Activated CD4-positive, CD25-positive, alpha-beta regulatory T cell treated with anti-CD3 and anti-CD28 coated beads, Interleukin-2, amount 50 U/mL, for 24 hours (primary cell): ENCODE data around the gene FHIT.
"Not testable (repeated sequence)": the region's sequence is repeated elsewhere in the genome, so short reads cannot be mapped to it uniquely, and the experiment has no call there.

Experiments
- ATAC-seq, 2 donors: fragments of 150-1000 bp; cut with Tn5 transposase; one replicate each; pipeline ENCODE4 v1.10.0; 2021; ENCODE audit warnings: mild to moderate bottlenecking in 1 of 2, moderate library complexity in 1 of 2

Gene FHIT

DNA sequence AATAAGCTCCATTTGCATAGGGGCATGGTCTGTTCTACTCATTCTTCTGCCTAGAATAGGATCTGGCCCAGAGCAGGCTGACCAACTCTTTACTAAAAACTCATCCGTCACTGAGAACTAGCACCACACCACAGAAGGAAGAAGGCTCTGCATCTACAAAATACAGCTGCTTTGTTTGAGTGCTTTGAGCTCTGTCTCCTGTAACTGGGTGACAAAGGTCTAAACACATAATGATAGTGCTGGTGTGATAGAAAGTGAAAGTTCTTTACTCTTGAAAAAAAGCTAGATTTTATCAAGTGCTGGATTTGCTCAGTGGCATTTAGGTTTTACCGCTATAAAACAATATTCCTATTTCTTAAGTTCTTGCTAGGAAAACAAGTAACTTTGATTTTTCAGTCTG, 140.7 kb downstream of the FHIT start:
- no peak for ATAC-seq

DNA sequence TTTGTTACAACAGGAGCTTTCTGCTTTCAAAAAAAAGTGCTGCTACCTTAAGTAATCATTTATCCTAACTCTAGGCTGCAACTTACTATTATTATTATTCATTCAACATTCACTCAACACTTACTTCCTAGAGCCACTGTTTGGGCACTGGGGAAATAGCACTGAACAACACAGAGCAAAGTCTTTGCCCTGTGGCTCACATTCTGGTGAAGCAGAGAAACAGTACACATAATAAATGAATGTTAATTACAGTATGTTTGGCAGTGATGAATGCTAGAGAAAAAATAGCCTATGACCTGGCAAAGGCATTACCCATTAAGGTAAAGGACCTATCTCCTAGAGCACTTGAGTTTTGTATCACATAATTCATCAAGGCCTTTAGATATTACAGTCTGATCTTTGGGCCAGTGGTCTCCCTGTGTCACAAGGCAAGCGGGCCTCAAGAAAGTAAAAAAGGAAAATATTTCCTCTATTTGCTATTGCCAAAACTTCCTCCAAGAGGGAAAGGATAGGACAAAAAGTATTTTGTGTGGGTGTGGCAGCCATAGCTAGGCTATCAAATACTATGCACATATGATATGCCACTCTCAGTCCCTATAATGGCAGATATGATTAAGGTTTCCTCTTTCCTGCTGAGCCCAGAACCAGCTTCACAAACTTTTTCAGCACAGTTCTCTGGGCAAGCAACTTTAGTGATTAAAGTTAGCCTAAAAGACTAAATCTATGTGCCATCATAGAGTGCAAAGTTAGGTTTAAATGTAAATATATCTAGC, 142.8 kb downstream of the FHIT start:
- no peak for ATAC-seq

DNA sequence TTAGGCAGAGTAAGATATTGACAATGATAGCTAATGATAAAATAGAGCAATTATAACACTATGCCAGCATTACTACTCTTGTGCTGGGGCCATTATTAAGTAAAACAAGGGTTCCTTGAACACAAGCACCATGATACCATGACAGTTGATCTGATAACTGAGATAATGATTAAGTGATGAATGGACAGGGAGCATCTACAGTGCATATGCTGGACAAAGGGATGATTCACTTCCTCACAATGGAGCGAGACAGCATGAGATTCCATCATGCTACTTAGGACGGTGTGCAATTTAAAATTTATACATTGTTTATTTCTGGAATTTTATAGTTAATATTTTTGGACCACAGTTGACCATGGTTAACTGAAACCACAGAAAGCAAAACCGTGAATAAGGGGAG, 156.6 kb downstream of the FHIT start:
- no peak for ATAC-seq

DNA sequence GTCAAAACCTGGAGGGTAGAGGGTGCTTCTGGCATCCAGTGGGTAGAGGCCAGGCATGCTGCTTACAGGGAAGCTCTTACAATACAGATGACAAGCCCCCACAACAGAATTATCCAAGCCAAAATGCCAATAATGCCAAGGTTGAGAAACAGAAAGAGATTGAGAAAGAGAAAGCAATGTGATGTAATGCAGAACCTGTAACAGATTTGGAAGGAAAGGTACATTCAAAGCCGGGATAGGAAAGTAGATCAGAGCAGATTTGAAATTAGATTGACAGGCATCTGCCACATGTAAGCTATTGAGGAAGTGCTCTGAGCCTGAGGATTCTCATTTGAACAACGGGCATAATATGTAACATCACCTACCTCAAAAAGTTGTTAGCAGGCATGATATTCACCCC, 157.9 kb downstream of the FHIT start:
- ATAC-seq: no peak

DNA sequence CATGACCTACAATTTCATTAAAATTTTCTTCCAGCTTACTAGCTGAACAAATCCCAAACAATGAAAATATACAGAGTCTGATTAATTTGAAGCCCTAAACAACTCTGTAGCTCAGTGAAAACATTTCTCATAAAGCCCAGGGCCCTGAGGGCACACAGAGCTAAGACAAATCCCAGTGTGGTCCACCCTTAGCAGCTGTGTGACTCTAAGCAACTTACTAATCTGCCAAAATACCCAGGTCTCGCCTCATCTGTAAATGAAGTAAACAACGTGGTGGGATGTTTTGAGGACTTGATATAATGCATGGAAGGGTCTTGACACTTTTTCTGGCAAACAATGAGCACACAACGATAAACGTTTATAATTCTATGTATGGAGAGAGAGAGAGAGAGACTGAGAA, 158.4 kb downstream of the FHIT start:
- ATAC-seq: no peak

DNA sequence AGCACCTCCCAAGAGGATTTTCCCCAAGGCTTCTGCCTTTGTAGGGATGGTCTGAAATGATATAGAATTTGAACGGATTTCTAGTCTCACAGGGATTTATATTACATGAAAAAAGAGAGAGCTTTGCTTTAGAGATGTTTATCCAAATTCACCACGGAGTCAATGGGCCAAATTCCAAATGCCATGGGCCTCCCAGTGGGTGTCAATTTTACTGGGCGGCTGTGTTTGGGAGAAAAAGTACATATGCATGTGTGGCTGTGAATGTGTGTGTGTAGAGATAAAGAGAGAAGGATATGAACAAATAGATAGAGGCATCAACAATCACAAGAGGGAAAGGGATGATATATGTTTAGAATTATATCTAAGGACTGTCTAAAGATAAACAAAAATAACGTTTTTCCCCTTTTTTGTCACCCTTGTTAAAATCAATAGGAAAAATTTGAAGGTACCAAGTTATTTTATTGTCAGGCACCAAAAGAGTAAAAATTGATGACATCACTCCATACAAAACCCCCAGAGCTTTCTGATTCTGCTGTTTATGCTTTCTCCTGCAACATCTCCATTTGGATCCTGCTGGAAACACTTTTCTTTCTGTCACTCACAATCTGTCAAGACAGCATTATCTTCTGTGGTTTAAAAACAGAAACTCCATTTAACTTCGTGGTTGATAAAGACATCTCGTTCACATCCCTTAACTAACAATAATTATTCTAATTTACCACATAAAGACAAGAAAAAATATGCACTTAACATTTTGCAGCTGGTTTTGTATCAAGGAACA, 160.7 kb downstream of the FHIT start:
- no peak for ATAC-seq

DNA sequence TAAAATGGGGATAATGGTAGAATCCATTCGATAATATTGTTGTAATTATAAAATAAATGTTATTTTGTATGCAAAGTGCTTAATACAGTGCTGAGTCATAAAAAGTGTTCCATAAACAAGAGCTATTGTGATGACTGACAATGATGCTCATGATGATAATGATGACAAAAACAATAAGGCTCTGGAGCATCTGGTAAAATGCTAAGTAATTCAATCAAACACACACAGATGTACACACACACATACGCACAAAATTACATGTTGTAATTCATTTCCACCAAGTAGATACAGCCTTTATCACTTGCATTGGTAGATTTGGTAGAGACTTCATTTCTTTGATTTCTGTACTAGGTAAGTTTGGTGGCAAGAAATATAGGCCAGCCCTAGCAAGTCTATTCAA, 163.8 kb downstream of the FHIT start:
- ATAC-seq: no peak

DNA sequence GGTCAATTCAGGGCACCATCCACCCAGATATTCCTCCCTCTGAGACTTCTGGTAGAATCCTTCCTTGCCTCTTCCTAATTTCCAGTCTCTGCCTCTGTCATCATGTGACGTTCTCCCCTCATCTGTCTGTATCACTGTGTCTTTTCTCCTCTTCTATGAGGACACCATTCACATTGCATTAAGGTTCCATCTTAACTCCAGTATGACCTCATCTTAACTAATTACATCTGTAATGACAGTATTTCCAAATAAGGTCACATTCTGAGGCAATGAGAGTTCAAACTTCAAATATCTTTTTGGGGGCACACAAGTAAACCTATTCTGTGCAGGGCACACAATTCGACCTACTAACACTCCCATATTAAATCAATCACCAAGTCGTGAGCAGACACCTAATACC, 169.7 kb downstream of the FHIT start:
- no peak for ATAC-seq

DNA sequence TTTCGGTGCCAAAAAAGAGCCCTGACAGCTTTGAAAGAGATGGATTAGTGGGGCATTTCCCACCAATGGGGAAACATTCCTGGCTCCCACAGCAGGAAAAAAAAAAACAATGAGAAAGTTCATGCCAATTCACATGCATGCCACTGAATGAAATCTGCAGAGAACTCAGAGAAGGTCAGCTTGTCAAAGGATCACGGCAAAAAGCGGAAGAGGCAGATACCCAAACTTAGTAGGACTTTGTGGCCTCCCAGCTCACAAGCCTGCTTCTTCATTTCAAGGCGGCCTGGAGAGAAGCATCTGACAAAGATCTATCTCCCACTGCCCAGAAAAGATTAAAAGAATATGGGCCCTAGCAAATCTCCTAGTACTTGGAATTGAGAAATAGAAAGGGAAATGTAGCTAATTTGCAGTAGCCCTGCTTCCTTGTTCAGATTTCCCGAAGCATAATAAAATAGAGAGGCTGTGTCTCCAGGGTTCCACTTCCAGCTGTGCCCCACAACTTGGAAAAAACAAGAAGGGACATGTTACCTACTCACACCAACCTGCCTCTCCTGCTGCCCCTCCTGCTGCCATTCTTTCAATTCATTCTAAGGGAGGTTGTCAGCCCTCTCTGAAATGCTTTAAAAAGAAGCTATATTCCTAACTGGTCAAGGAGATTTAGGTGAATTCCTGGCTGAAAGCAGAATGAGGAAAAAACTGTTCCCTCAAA, 170.4 kb downstream of the FHIT start:
- ATAC-seq: no peak

DNA sequence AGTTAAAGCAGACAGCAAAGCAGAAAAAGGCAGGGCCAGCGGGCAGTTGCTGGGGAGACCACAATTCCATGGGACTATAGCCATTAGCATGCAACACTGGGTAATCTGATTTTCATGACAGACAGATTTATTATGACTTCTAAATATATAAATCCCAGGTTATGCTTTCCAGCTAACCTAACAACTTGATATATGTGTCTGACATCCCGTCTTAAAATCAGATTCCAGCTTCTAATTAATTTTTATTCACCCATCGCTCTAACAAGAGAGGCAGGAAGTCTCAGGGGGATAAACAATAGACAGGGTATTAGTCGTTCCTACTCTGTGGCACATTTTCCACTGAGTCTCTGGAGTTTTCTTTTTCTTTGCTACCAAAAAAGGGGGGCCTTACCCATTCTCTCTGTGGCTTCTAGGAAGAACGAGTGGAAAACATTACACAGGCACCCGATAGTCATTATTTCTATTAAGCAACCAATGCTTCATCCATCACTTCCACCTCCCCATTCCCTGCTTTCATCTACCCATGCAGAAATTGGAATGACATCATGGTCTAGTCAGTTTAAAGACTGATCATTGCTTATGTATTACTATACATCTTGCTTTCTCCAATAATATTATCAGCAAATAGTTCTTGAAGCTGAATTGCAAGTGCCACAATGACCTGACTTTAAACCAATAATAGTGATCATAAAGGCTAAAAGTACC, 173.1 kb downstream of the FHIT start:
- no peak for ATAC-seq

DNA sequence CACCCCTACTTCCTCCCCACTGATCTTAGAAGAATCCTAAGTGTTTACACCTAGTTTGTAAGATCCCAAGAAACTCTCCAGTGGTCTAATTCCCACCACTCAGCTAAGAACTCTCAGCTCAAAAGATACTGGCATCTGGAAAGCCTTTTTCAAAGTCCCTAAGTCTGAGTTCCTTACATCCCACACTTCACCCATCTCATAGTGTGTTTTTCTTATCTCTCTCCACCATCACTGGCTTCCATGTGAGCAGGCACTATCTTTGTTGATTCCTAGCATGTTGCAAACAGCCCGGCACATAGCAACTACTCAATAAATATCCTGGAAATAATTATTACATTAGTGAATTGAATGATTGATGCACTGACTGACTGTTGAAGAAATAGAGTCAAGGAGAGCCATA, 173.7 kb downstream of the FHIT start:
- ATAC-seq: no peak

DNA sequence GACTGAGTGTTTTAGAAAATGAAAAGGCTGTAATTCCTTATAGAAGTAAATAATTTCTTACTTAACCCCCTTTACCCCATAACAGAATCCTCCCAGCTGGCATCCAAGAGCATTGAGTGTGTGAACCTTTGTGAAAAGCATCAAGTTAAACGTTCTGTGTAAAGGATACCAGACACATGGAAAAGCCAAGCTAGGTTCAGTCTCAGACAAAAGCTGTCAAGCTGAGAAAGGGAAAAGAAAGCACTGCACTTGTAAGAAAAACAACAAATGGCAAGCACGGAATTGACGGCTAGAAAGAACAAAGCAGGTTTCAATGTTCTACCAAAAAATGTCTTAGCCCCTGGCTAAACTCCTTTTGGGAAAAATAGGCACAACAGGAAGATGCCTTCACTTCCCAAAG, 176.5 kb downstream of the FHIT start:
- no peak for ATAC-seq

DNA sequence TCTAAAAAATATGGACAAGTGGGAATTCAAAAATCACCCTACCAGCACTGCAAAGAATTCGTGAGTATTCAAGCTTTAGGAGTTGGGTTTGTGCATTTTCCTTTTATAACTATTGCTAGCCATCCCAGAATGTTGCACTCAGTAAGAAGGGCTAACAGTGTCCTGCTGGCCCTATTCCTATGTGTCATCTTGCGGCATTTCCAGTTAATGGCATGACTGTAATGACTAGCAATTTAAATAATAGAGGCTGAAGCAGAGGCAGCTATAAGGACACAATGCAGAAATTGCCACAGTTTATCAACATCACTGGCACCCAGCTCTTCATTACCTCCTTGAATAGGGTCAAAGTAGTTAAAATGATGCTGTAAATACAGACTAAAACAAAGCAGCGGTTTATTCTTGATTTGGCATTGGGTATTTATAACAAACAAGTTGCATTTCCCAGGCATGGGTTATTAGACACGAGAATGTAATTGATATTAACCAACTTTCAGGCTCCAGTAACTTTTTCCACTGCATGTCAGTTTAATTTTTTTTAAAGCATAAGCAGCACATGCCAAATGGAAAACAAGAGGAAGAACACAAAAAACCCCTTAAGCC, 177.6 kb downstream of the FHIT start:
- ATAC-seq: no peak

DNA sequence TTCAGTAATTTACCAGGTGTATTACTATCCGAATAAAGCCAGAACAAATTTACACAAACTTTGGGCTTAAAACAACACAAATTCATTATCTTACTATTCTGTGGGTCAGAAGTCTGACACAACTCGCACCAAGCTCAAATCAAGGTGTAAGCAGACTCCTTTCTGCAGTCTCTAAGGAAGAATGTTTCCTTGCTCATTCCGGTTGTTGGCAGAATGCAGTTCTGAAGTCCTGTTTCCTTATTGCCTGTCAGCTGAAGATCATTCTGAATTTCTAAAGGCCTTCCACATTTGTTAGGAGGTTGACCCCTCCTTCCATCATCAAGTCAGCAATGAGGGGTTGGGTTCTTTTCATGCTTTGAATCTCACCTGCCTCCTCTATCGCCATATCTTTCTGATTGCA, 183.2 kb downstream of the FHIT start:
- no peak for ATAC-seq

DNA sequence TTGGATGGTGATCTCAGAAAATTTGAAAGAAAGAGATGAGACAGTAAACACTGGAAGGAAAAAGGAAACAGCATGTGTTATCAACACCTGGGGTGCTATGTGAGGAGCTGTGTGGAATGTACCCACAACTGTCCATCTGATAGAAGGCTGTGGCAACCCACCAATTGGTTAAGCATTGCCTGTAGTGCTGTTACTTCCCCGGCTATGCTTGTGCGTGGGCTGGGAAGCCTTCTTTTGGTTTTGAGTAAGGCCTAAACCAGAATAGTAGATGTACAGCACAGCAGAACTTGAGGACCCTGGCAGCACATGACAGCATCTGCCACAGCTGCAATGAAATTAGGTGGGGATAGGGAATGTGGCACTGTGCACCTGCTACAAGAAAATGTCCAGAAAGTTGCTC, 184.5 kb downstream of the FHIT start:
- no peak for ATAC-seq

DNA sequence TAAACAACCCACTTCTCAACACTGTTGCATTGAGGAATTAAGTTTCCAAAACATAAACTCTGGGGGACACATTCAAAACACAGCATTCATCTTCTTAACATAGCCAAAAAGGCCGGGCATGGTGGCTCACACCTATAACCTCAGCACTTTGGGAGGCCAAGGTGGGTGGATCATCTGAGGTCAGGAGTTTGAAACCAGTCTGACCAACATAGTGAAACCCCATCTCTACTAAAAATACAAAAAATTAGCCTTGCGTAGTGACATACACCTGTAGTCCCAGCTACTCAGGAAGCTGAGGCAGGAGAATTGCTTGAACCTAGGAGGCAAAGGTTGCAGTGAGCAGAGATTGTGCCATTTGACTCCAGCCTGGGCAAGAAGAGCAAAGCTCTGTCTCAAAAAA, 185.0 kb downstream of the FHIT start:
- not testable (repeated sequence) for ATAC-seq

DNA sequence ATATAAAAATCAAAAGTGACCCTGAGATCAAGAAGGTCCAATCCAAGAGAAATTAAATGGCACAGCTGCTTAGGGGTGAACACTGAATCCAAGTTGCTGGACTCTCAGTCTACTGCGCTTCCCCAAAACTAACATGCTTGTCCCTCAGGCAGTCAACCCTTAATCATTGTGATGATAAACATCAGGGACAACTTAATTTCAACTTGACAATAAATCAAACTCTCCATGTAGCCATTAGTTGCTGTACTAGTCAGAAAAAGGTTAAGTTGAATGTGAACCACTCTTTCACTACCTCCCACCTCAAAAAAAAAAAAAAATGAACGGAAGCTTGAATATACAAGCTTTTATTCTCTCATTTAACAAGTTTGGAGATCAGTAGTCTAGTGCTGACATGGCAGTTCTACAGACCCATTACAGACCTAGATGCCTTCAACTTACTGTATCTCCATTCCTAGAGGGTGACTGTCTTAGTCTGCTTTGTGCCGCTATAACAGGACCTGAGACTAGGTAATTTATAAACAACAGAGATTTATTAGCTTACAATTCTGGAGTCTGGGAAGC, 185.7 kb downstream of the FHIT start:
- no peak for ATAC-seq

DNA sequence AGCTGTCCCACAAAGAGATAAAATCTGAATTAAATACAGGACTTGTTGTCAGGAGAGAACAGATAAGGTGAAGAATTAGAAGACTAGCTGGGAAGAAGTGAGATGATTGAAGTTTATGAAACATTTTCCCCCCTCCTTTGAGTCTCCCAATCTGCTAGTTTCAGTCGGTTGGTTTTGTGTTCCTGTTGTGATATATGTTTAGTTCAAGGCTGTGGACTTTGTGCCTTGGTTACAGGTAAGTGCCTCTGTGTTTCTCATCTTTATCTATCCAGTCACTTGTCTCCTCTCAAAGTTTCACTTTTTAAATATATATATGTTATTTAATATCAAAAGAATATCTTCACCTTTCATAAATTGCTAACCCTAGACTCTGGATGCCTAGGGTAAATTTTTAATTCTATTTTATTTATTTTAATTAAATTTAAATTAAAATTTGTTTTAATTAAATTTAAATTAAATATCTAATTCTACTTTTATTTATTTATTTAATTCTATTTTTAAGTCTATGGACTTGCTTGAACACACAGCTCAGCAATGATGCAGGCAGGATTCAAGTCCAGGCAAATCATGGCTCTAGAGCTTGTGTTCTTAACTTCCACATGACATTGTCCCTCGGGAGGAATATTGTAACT, 190.0 kb downstream of the FHIT start:
- no peak for ATAC-seq

DNA sequence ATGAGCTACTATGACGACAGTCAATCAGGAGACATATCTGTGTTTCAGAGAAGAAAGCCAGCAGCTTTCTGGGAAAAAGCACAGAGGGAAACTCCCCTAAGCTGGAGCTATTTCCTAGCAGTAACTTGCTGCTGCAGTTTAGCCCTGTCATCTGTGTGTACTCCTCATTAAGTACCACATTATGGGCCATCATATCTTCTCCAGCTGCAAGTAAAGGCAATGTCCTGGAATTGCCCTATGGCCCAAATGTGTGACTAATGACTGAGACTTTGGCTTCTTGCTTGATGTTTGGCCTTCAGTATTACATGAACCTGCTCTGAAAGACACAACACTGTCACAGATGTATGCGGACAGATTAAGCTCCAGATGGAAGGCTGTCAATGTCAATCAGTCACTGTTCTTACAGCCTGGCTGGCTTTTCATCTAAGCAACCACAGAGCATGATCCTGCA, 190.8 kb downstream of the FHIT start:
- ATAC-seq: peak in 1 of 2 donors; percentile 41

DNA sequence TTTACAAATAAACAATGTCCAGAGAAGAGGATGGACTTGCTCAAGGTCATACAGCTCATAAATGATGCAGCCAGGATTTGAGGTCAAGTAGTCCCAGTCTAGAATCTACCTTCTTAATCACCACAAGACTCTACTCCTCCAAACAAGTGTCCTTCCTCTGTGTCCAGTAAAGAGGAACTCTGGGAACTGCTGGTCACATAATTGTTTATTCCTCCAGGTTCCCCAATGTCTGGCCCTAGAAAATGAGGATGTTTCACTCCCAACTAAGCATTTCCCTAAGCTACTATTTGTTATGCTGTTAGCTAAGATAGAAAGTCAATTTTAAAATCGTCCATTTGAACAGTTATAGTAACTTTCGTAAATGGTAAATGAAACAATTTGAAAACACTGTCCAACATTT, 192.4 kb downstream of the FHIT start:
- no peak for ATAC-seq

DNA sequence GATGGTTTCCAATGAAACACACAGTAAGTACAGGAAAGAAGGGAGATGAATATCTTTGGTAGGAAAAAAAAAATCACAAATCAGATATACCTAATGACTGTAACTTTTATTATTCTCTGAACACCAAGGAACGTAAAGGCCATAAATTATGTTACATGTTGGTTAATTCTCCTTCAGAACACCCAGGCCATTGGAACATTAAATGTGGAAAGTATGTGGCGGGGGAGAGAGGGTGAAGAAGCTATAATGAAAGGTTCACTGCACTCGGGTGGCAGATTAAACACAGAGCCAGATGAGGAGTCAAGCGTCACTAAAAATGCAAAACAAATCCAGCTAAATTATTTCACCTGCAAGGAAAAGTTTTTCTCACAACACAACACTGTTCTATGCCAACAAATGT, 193.8 kb downstream of the FHIT start:
- no peak for ATAC-seq

DNA sequence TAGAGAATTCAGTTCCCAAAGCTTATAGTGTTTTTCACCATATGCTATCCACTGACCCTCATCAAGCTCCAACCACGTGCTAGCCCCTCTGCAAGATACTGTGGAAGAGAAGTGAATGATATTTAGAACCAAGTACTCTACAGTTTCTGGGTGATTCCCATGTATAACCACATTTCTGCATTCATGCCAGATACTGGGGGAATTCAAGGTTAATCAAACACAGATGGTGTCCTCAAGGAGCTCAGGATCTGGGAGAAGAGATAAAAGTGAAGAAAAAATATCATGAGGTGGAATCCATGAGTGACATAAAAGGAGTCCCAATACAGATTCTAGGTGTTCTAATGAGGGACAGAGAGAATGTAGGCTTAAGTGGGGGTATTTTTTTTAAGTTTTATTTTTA, 195.8 kb downstream of the FHIT start:
- ATAC-seq: no peak
